T-helper 22 cell (primary cell): ENCODE measurements around the gene GANAB.
"Not testable (repeated sequence)": the region's sequence is repeated elsewhere in the genome, so short reads cannot be mapped to it uniquely, and the experiment has no call there.

Source experiments
- DNase-seq: peaks from one replicate; pipeline ENCODE4 v3.0.0-alpha.2; 2020; ENCODE audit warnings: low read depth

Gene GANAB

GRCh38 chr11:62600367-62601121 lies 45.9 kb downstream of the GANAB start:
- DNase-seq = no peak

DNA sequence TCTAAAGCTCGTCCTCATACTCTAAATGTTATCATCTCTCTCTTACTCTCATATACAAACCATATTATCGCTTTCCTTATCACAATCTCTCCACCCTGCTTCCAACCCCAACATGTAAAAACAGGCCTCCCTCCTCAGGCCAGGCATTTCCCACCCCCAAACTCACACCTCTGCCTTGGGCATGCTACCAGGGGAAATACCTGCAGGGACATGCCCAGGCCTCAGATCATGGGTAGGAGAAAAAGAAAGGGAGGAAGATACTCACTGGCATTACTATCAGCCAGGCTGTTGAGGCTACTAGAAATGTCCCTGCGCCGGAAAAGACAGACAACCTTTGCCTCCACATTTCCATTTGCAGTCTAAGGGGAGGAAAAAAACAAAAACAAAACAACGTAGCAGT lies 46.5 kb downstream of the GANAB start:
- DNase-seq = no peak

DNA sequence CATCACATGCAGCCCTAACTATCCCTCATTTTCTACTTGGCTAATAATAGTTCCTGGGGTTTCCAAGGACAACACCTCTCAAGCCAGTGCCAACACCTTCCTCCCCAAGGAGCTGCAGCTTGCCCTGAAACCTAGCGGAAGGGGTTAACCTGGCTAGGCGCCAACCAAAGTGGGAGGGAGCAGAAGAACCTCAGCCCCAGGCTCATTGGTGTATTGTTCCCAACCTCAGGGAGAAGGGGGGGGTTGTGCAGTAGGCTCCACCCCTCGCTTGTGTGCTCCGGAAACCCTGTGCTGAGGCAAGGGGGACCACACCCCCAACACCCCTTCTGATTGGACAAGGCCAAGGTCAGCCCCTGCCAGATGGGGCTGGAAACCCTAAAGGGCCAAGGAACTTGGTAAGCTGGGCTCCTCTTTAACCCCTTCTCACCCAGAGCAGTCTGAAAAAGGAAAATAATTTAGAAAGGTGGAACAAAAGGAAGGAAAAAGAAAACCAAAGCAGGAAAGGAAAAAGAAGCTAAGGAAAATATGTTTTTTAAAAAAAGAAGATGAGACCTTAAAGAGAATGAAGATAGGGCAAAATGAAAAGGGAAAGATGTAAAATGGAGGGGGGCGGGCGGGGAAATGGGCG lies 47.2 kb downstream of the GANAB start:
- peak; percentile 96 for DNase-seq

GRCh38 chr11:62595124-62595523 lies 51.3 kb downstream of the GANAB start:
- DNase-seq = no peak

GRCh38 chr11:62593434-62594044 lies 52.9 kb downstream of the GANAB start:
- peak; percentile 54 for DNase-seq

DNA sequence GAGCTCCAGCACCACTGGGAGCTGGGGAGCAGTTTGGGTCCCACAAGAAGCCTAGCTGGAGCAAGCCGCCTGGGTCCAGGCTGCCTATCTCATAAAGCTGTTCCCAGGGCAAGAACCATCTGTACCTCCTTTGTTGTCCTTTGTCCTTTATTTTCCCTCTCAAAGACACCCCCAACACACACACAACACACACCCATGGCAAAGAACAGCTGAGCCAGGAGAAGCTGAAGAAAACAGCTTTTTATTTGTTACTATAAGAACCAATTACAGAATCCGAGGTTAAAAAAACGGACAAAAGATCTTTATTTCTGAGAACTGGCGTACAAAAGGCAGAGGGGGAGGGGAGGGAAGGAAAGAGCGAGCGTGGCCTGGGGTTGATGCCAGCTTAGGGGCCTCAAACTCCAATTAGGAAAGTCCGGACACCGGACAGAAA lies 53.4 kb downstream of the GANAB start:
- DNase-seq = no peak

GRCh38 chr11:62592146-62592815 lies 54.1 kb downstream of the GANAB start:
- DNase-seq = no peak

DNA sequence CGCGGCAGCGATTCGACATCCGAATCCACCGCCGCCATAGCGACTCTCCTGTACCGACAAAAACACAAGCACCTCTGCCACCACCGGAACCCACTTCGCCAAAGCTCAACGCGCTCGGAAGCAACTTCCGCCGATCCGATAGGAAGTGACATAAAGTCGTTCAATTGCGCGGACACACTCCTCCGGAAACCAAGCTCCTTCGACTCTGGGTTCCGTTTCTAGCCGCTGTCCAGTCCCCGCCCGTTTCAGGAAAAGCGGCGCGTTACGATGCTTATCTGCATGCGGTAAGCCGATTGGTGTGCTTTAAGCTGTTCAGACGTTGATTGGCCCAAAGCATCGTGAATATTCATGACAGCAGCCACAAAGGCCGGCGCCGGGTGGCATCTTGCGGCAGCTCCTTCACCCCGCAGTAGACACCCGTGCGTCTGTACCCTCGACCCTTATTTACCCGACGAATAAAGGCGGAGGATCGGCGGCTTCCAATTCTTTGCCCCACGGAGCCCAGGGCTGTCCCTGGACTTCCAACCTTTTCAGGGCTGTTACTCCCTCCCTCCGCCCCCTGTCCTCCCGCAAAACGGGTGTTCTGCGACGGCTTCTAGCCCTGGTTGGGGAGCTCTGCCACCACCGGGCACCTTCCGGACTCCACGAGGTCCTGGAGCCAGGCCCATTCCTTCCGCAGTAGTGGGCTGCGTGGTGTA lies 54.8 kb downstream of the GANAB start, which contains the start of gene TUT1:
TUT1 (minus strand) TSS at position 76 of the 698 bp plus-strand sequence; CDS start at position 38, 38 bp downstream.
- DNase-seq = peak; percentile 95

DNA sequence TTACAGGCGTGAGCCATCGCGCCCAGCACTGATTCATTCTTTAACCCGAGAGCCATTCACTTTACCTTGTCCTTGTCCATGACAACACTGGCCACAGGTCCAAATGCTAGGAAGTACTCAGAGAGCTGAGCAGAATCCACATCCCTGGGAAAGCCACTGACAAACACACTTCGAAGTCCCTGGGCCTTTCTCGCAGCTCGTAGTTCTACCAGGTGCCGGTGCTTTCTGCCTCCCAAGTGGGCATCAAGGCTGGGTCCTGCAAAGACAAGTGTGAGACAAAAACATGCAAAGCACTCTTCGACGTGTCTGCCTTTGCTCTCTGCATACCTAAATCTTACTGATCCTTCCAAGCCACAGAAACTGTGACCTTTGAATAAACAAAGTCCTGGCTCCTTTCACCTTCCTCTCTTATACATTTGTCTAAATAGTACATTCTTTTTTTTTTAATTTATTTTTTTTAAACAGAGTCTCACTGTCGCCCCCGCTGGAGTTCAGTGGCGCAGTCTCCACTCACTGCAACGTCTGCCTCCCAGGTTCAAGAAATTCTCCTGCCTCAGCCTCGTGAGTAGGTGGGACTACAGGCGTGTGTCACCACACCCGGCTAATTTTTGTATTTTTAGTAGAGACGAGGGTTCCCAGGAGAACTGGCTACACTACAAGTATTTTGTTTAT lies 57.3 kb downstream of the GANAB start:
- no peak for DNase-seq

DNA sequence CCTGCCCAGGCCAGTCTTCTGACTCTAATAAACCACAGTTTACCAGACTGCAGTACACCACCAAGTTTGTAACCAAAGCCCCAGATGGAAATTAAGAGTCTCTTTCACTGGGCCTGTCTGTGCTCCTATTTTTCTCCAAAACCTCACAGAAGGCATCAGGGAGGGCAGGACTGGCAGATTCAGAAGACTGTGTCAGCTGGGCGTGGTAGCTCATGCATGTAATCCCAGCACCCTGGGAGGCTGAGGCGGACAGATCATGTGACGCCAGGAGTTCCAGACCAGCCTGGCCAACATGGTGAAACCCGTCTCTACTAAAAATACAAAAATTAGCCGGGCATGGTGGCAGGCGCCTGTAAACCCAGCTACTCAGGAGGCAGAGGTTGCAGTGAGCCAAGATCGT lies 61.1 kb downstream of the GANAB start:
- DNase-seq = not testable (repeated sequence)

DNA sequence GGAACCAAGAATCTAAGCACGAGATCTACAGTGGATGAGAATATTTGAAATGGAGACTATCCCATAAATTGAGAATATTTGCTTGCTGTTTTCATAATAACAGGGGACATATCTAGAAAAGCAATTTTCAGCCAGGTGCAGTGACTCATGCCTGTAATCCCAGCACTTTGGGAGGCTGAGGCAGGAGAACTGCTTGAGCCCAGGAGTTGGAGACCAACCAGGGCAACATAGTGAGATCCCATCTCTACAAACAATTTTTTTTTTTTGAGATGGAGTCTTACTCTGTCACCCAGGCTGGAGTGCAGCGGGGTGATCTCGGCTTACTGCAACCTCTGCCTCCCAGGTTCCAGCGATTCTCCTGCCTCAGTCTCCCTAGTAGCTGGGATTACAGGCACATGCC lies 64.7 kb downstream of the GANAB start:
- not testable (repeated sequence) for DNase-seq

DNA sequence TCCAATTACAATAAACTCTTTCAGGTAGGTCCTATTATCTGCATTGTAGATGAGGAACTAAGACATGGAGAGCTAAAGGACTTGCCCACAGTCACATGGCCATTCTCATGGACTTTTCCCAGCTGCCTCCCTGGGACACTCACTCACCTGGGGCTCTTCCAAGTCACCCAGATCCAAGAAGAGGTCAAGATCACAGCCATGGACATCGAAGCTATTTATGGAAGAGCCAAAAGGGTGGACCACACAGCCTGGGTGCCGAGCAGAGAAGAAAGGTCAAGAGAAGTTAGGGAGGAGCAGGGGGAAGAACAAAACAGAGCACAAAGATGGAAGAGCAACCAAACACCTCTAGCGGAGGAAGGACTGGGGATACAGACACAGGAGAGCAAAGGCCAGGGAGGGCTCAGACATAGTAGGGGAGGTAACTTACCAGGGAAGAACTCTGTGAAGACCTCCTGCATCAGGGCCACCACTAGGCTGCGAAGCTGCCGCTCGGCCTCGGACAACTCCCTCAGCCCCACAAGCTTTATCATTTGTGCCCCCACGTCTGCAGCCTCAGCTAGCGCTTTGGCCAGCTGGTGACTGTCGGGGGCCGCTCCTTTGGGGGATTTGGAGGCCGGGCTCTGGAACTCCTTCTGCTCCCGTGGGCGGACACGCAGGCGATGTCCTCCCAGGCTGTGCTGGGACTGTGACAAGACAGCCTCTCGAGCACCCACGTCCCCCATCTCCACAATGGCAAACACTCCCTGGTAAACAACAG lies 65.3 kb downstream of the GANAB start:
- no peak for DNase-seq

GRCh38 chr11:62579252-62579651 lies 67.2 kb downstream of the GANAB start:
- no peak for DNase-seq

- no peak for DNase-seq
Measured at GRCh38 chr11:62578541-62578940, 67.9 kb downstream of the GANAB start.

DNA sequence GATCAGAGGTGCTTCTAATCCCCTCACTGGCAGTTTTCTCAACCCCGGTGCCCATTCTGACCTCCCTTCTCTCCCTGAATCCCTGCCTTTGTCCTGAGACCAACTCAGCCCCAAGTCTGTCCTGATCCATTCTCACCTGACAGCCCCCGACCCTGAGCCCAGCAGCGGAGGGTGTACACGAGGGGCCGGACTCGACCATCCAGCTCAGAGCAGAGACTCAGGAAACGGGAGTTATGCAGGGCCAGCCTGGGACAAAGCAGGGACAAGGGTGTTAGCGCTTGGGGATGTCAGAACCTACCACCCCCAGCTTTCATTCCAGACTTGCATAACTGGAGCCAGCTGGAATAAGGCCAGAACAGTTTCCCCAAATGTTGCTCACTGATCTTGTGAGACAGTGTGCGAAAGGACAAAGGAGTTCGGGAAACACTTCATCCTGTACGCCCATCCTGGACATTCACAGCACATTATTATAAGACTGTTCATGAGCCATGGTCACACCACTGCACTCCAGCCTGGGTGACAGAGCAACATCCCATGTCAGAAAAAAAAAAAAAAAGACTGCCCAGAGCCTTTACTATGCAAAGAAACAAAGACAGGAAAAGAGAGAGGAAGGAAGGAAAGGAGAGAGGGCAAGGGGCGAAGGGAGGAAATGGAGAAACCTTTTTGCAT lies 69.2 kb downstream of the GANAB start:
- DNase-seq = no peak

DNA sequence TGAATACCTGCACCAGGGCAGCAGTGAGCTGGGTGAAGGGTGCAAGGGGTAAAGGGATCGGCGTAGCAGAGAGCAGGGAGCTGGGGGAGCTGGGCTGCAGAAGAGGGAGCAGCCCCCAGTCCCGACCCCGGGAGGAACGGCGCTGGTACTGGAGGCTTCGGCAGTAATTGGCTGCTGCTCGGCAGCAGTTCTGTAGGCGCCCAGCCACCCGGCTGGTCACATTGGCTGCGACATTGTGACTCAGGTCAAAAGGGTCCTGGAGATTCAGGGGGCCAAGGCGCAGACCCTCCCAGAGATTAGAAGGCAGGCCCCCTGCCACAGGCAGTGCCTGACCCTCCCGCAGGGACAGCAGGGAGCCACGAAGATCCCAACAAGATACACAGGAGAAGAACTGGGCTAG lies 70.6 kb downstream of the GANAB start:
- no peak for DNase-seq

- no peak for DNase-seq
Measured at GRCh38 chr11:62575156-62575555, 71.3 kb downstream of the GANAB start.
